ENCODE measurements around the gene USP6NL. TPM values are rescaled to one million over a fixed set of nuclear protein-coding genes. Genes with fewer than 3 reads are reported as not detected.

The USP6NL gene
- total and polyA plus RNA-seq, 2 of the 13 experiments (the other 11 are each of a cell fraction or from before 2014, with no cell fraction given): 10.5 to 22.9 TPM

GRCh38 chr10:11480687-11481086 is 130.8 kb downstream of the USP6NL start:
- Histone ChIP-seq H4K20me1 (ENCODE audit: insufficient read depth, low read length) (no peaks in the 10 kb centered on the region), H3K9me3 (ENCODE audit: low read length) (no peaks in the 10 kb centered on the region), H3K36me3 (replicated peaks in 1 of 2; ENCODE audit: control insufficient read depth in 1 of 2, insufficient read depth in 2 of 2, low read length in 2 of 2) (peaks cover 14 to 59% of the 10 kb centered on the region in 2 experiments), H3K27ac (ENCODE audit: extremely low read length, insufficient read depth, low read length) (no peak overlapping the region), H3K79me2 (ENCODE audit: insufficient read depth, low read length) (no peaks in the 10 kb centered on the region), H3K4me3 (replicated peaks in 1 of 3; ENCODE audit: insufficient read depth in 1 of 3, low read depth in 2 of 3, low read length in 3 of 3) (no peak overlapping the region), H3K4me2 (ENCODE audit: low read depth, low read length) (no peak overlapping the region), H3K4me1 (ENCODE audit: insufficient read depth, low read length) (no peaks in the 10 kb centered on the region), H3K9ac (ENCODE audit: insufficient read depth, low read depth, low read length) (no peak overlapping the region), H2AFZ (ENCODE audit: low read length) (no peak overlapping the region), H3K27me3 (ENCODE audit: control insufficient read depth in 1 of 2, insufficient read depth in 2 of 2, low read length in 2 of 2) (no peaks in the 10 kb centered on the region)
- intact Hi-C loops (cut with micrococcal nuclease; ENCODE audit: unreplicated experiment): no loop called here
- no peak for ATAC-seq
- 96% methylated on average over 4 of the region's 4 CpGs for WGBS (ENCODE audit: low lambda C conversion rate)
- no peak for FAIRE-seq
- in situ Hi-C loops (cut with HindIII; ENCODE audit: extremely low pct_ligation_motif_present, low pct_unique_long_range_greater_than_20kb): no loop called here
- ChIA-PET CTCF (ENCODE audit: low intra/inter-chr PET ratio, low total read pairs) (no interaction called here), POLR2A (no interaction called here)
- TF ChIP-seq, protein P1, sequence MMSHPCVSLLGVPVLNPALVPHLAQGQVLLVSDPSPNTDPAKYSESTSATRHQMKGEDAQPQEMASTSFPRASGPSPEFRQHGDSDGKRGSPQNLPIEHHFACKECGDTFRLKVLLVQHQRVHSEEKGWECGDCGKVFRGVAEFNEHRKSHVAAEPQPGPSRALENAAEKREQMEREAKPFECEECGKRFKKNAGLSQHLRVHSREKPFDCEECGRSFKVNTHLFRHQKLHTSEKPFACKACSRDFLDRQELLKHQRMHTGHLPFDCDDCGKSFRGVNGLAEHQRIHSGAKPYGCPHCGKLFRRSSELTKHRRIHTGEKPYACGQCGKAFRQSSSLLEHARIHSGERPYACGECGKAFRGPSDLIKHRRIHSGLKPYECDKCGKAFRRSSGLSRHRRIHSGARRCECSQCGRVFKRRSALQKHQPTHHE (CRISPR knock-in tag; IDR thresholded peaks at IDR 0.05; ENCODE audit: borderline replicate concordance): no peak
- no peak for TF ChIP-seq NONO (IDR thresholded peaks at IDR 0.05)
- no peak for TF ChIP-seq NONO (CRISPR knock-in tag; conservative IDR thresholded peaks at IDR 0.05)
- TF ChIP-seq, protein P2, sequence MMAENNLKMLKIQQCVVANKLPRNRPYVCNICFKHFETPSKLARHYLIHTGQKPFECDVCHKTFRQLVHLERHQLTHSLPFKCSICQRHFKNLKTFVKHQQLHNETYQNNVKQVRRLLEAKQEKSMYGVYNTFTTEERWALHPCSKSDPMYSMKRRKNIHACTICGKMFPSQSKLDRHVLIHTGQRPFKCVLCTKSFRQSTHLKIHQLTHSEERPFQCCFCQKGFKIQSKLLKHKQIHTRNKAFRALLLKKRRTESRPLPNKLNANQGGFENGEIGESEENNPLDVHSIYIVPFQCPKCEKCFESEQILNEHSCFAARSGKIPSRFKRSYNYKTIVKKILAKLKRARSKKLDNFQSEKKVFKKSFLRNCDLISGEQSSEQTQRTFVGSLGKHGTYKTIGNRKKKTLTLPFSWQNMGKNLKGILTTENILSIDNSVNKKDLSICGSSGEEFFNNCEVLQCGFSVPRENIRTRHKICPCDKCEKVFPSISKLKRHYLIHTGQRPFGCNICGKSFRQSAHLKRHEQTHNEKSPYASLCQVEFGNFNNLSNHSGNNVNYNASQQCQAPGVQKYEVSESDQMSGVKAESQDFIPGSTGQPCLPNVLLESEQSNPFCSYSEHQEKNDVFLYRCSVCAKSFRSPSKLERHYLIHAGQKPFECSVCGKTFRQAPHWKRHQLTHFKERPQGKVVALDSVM (CRISPR knock-in tag; IDR thresholded peaks at IDR 0.05): no peak
- BruUV-seq (replicated peaks): no TSS peak
- DNase-seq (ENCODE audit: low spot score): no peak

- Histone ChIP-seq H3K9ac (ENCODE audit: insufficient read depth, low read depth, low read length) (no peak overlapping the region), H3K27me3 (ENCODE audit: control insufficient read depth in 1 of 2, insufficient read depth in 2 of 2, low read length in 2 of 2) (no peaks in the 10 kb centered on the region), H3K4me2 (ENCODE audit: low read depth, low read length) (no peak overlapping the region), H3K9me3 (ENCODE audit: low read length) (no peaks in the 10 kb centered on the region), H3K36me3 (replicated peaks in 1 of 2; ENCODE audit: control insufficient read depth in 1 of 2, insufficient read depth in 2 of 2, low read length in 2 of 2) (peaks cover 13 to 50% of the 10 kb centered on the region in 2 experiments), H3K79me2 (ENCODE audit: insufficient read depth, low read length) (no peaks in the 10 kb centered on the region), H4K20me1 (ENCODE audit: insufficient read depth, low read length) (no peaks in the 10 kb centered on the region), H3K4me3 (replicated peaks in 1 of 3; ENCODE audit: insufficient read depth in 1 of 3, low read depth in 2 of 3, low read length in 3 of 3) (no peak overlapping the region), H2AFZ (ENCODE audit: low read length) (no peak overlapping the region), H3K4me1 (ENCODE audit: insufficient read depth, low read length) (no peaks in the 10 kb centered on the region), H3K27ac (ENCODE audit: extremely low read length, insufficient read depth, low read length) (no peak overlapping the region)
- FAIRE-seq (no peak), ATAC-seq (no peak), DNase-seq (ENCODE audit: low spot score) (no peak)
- in situ Hi-C loops (cut with HindIII; ENCODE audit: extremely low pct_ligation_motif_present, low pct_unique_long_range_greater_than_20kb) (no loop called here), intact Hi-C loops (cut with micrococcal nuclease; ENCODE audit: unreplicated experiment) (no loop called here)
- WGBS (ENCODE audit: low lambda C conversion rate): 99% methylated on average over 7 of the region's 7 CpGs
- CTCF ChIA-PET (ENCODE audit: low intra/inter-chr PET ratio, low total read pairs): no interaction called here
- BruUV-seq (replicated peaks): no TSS peak
- POLR2A ChIA-PET: no interaction called here
- no peak for TF ChIP-seq ZNF792 (CRISPR knock-in tag; IDR thresholded peaks at IDR 0.05)
- no peak for TF ChIP-seq GABPA (IDR thresholded peaks at IDR 0.05; ENCODE audit: low read depth, low read length)
- TF ChIP-seq GABPA (CRISPR knock-in tag; IDR thresholded peaks at IDR 0.05; ENCODE audit: low read depth): no peak
- no peak for TF ChIP-seq GTF3A (CRISPR knock-in tag; conservative IDR thresholded peaks at IDR 0.05)
- TF ChIP-seq CCAR2 (optimal IDR thresholded peaks at IDR 0.05; ENCODE audit: low read depth, low read length): no peak
- TF ChIP-seq ZNF329 (CRISPR knock-in tag; IDR thresholded peaks at IDR 0.05; ENCODE audit: low read depth): no peak
- TF ChIP-seq CENPT (CRISPR knock-in tag; IDR thresholded peaks at IDR 0.05; ENCODE audit: low read depth): no peak
Measured at GRCh38 chr10:11479300-11479699, 132.2 kb downstream of the USP6NL start.

Measured in HepG2 (cell line).